Measurements from ENCODE around the gene METTL13.
A peak's percentile ranks its signal among the peaks of the same experiment; 100 is the strongest.

The METTL13 gene

GRCh38 chr1:171781176-171781875 lies at the start of gene METTL13:
TSS of gene METTL13 (plus strand) at chr1:171781660. CDS start at chr1:171781968, 308 bp downstream.
- DNase-seq = peak; percentile 97 to 98

GRCh38 chr1:171736196-171736595 lies 45.3 kb upstream of the METTL13 start:
- DNase-seq = no peak

- no peak for DNase-seq
These were observed 42.5 kb upstream of the METTL13 start for GRCh38 chr1:171738911-171739310.

- no peak for DNase-seq
These were observed 41.8 kb upstream of the METTL13 start for GRCh38 chr1:171739656-171740055.

- DNase-seq = no peak
These were observed 41.0 kb upstream of the METTL13 start for GRCh38 chr1:171740356-171740863.

GRCh38 chr1:171740987-171741871 lies 40.2 kb upstream of the METTL13 start:
- DNase-seq = no peak

GRCh38 chr1:171741872-171742576 lies 39.4 kb upstream of the METTL13 start, which contains the start of gene VAMP4:
TSS of gene VAMP4 (minus strand) at chr1:171742065. CDS start at chr1:171738414, 3,651 bp downstream.
- DNase-seq = peak; percentile 56 to 75

- DNase-seq = no peak
These were observed 38.9 kb upstream of the METTL13 start for GRCh38 chr1:171742577-171742922.

GRCh38 chr1:171743081-171743870 lies 38.2 kb upstream of the METTL13 start:
- no peak for DNase-seq

- DNase-seq = no peak
These were observed 36.5 kb upstream of the METTL13 start for GRCh38 chr1:171744986-171745385.

GRCh38 chr1:171748651-171749050 lies 32.8 kb upstream of the METTL13 start:
- DNase-seq = no peak

GRCh38 chr1:171751221-171751620 lies 30.2 kb upstream of the METTL13 start:
- DNase-seq = no peak

GRCh38 chr1:171753182-171753581 lies 28.3 kb upstream of the METTL13 start:
- no peak for DNase-seq

- no peak for DNase-seq
These were observed 27.6 kb upstream of the METTL13 start for GRCh38 chr1:171753685-171754352.

GRCh38 chr1:171754353-171754705 lies 27.1 kb upstream of the METTL13 start:
- DNase-seq = no peak

- no peak for DNase-seq
These were observed 26.5 kb upstream of the METTL13 start for GRCh38 chr1:171754971-171755370.

- DNase-seq = no peak
These were observed 24.6 kb upstream of the METTL13 start for GRCh38 chr1:171756856-171757255.

GRCh38 chr1:171758011-171758410 lies 23.4 kb upstream of the METTL13 start:
- no peak for DNase-seq

- no peak for DNase-seq
These were observed 19.3 kb upstream of the METTL13 start for GRCh38 chr1:171762143-171762563.

GRCh38 chr1:171763764-171764163 lies 17.7 kb upstream of the METTL13 start:
- DNase-seq = no peak

GRCh38 chr1:171769171-171769570 lies 12.3 kb upstream of the METTL13 start:
- no peak for DNase-seq

- DNase-seq = no peak
These were observed 11.7 kb upstream of the METTL13 start for GRCh38 chr1:171769754-171770153.
